MM.1S (cell line): Measurements from ENCODE around the gene ERICH3.

Experiments
- EZH2 ChIP-seq: fragments of 300-600 bp; sonication (generic); optimal IDR thresholded peaks from 2 replicates; pipeline ENCODE3; 2017; ENCODE audit warnings: low read depth, mild to moderate bottlenecking, antibody characterized with exemption, low read length, mixed read lengths
- EZH2phosphoT487 ChIP-seq: fragments of 300-600 bp; sonication (generic); IDR thresholded peaks from 2 replicates; pipeline ENCODE4 v1.6.1; 2018; ENCODE audit warnings: antibody characterized with exemption, low read length
- TF ChIP-seq, protein P1 (sequence below): fragments of 300-600 bp; sonication (generic); IDR thresholded peaks from 2 replicates; pipeline ENCODE4 v1.5.1; 2016; ENCODE audit warnings: antibody characterized with exemption, low read length, mixed read lengths

DNA sequence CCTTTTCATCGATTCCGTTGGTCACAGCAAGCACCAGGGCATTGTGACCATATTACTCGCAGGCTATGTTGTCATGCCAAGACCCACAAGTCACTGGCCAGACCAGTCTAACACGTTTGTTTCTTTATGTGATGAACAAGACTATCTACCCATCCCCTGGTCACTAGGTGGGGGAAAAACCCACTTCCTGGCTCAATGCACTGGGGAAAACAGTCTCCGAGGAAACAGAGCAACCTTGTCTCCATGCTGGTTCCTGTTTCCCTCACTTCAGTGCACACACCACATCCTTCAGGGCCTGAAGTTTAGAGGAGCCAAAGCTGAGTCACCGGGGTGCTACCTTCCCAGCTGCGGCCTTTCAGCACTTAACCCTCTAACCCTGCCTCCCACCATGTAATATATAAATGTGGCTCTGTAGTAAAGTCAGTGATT lies 20.9 kb downstream of the ERICH3 start:
- TF ChIP-seq EZH2phosphoT487 (no peak), EZH2 (no peak)
- TF ChIP-seq, protein P1, sequence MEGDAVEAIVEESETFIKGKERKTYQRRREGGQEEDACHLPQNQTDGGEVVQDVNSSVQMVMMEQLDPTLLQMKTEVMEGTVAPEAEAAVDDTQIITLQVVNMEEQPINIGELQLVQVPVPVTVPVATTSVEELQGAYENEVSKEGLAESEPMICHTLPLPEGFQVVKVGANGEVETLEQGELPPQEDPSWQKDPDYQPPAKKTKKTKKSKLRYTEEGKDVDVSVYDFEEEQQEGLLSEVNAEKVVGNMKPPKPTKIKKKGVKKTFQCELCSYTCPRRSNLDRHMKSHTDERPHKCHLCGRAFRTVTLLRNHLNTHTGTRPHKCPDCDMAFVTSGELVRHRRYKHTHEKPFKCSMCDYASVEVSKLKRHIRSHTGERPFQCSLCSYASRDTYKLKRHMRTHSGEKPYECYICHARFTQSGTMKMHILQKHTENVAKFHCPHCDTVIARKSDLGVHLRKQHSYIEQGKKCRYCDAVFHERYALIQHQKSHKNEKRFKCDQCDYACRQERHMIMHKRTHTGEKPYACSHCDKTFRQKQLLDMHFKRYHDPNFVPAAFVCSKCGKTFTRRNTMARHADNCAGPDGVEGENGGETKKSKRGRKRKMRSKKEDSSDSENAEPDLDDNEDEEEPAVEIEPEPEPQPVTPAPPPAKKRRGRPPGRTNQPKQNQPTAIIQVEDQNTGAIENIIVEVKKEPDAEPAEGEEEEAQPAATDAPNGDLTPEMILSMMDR = no peak
